K562 (cell line): ENCODE data around the gene TOX2. TPM values are rescaled to one million over a fixed set of nuclear protein-coding genes. Genes with fewer than 3 reads are reported as not detected.

Source experiments
- ATAC-seq: fragments of 200-7000 bp; cut with Tn5 transposase; 3 replicates; pipeline ENCODE4 v1.9.1; 2020; ENCODE audit warnings: moderate library complexity
- BruUV-seq: library from RNA; stranded (reverse); fragments of 400-500 nt; replicated peaks from 2 replicates; lab custom pipeline; 2021; lab: Mats Ljungman, UMichigan
- CTCF ChIA-PET: fragments of 300-600 bp; formaldehyde crosslinking; extraction: SDS; loops from one replicate; lab custom pipeline; 2021; ENCODE audit warnings: low intra/inter-chr PET ratio; lab: Yijun Ruan, JAX
- POLR2A ChIA-PET: fragments of 300-600, 350-650 bp; sonication (Branson Sonifier 250); formaldehyde crosslinking; extraction: SDS; loops from one replicate; lab custom pipeline; 2021; ENCODE audit warnings: antibody characterized with exemption, inconsistent platforms; lab: Yijun Ruan, JAX
- DNase-seq, 4 experiments: peaks; one replicate each; pipeline versions ENCODE4 v3.0.0 to v3.0.0-alpha.2; 2011 to 2018; ENCODE audit warnings: low spot score in 3 of 4, mixed read lengths in 3 of 4; ENCODE audit errors: extremely low read depth in 1 of 4
- FAIRE-seq: peaks from 2 replicates; lab custom pipeline; 2011; peaks lifted over from hg19 to GRCh38; lab: Jason Lieb, UNC
- H2AFZ ChIP-seq: 2 replicates; pipeline ENCODE4 v1.6.0; 2011; ENCODE audit warnings: low read depth, low read length, control low read depth, inconsistent platforms
- H3K27ac ChIP-seq: fragments of 200-600 bp; 3 replicates; pipeline ENCODE4 v1.8.0; 2011; ENCODE audit warnings: low read depth, mild to moderate bottlenecking, control low read depth, inconsistent platforms, low read length, moderate library complexity, mixed read lengths; ENCODE audit errors: extremely low read depth
- H3K27me3 ChIP-seq, 2 experiments: fragments of 300-600 bp in 1 of 2; 2 replicates in 1 of 2; 3 replicates in 1 of 2; pipeline versions ENCODE4 v1.6.0 to v1.8.0; 2011; ENCODE audit warnings: inconsistent platforms in 2 of 2, low read length in 2 of 2, mild to moderate bottlenecking in 1 of 2, mixed read lengths in 1 of 2, moderate library complexity in 1 of 2; ENCODE audit not compliant: control insufficient read depth in 2 of 2, insufficient read depth in 2 of 2
- H3K36me3 ChIP-seq: fragments of 300-600 bp; 3 replicates; pipeline ENCODE4 v1.8.0; 2011; ENCODE audit warnings: mild to moderate bottlenecking, low read length, inconsistent platforms; ENCODE audit not compliant: control insufficient read depth, insufficient read depth
- H3K4me1 ChIP-seq, 2 experiments: fragments of 200-600 bp in 1 of 2; replicated peaks in 1 of 2; 2 replicates in 1 of 2; 3 replicates in 1 of 2; pipeline versions ENCODE4 v1.5.1 to v1.8.0; 2011; ENCODE audit warnings: inconsistent platforms in 2 of 2, low read length in 2 of 2, mild to moderate bottlenecking in 1 of 2, mixed read lengths in 1 of 2, moderate library complexity in 1 of 2; ENCODE audit not compliant: control insufficient read depth in 2 of 2, insufficient read depth in 2 of 2
- H3K4me2 ChIP-seq: 2 replicates; pipeline ENCODE4 v1.6.1; 2011; ENCODE audit warnings: low read length, control low read depth, inconsistent platforms, mixed read lengths; ENCODE audit not compliant: insufficient read depth
- H3K4me3 ChIP-seq: fragments of 200-600 bp; sonication (generic), shearing (Covaris generic); 2 replicates; pipeline ENCODE4 v1.5.1; 2016; ENCODE audit warnings: control low read depth, inconsistent platforms
- H3K79me2 ChIP-seq: fragments of 200-600 bp; 3 replicates; pipeline ENCODE4 v1.8.0; 2011; ENCODE audit warnings: low read length, inconsistent platforms; ENCODE audit not compliant: control insufficient read depth, insufficient read depth
- H3K9ac ChIP-seq, 2 experiments: 2 replicates each; pipeline versions ENCODE4 v1.6.0 to v1.6.1; 2011; ENCODE audit warnings: low read depth in 2 of 2, low read length in 2 of 2, control low read depth in 1 of 2, inconsistent platforms in 1 of 2, mild to moderate bottlenecking in 1 of 2, mixed read lengths in 1 of 2; ENCODE audit not compliant: insufficient read depth in 1 of 2
- H3K9me1 ChIP-seq: one replicate; pipeline ENCODE4 v1.6.0; 2011; ENCODE audit warnings: inconsistent platforms, mild to moderate bottlenecking, low read length, moderate library complexity; ENCODE audit not compliant: control insufficient read depth, insufficient read depth
- H3K9me3 ChIP-seq: replicated peaks from 2 replicates; pipeline ENCODE4 v1.5.1; 2011; ENCODE audit warnings: low read depth, low read length, inconsistent platforms; ENCODE audit not compliant: control insufficient read depth, insufficient read depth
- H4K20me1 ChIP-seq: replicated peaks from 2 replicates; pipeline ENCODE4 v1.6.1; 2011; ENCODE audit warnings: low read length, inconsistent platforms, mixed read lengths; ENCODE audit not compliant: control insufficient read depth, insufficient read depth
- ELF4 ChIP-seq: fragments of 450-650 bp; formaldehyde crosslinking; IDR thresholded peaks from 2 replicates; pipeline ENCODE4 v1.4.0; 2022; ENCODE audit warnings: missing genetic modification characterization
- GATAD2B ChIP-seq: fragments of 450-650 bp; IDR thresholded peaks from 2 replicates; pipeline ENCODE4 v1.6.1; 2017; ENCODE audit warnings: mild to moderate bottlenecking, borderline replicate concordance
- LEF1 ChIP-seq: fragments of 450-650 bp; IDR thresholded peaks from 2 replicates; pipeline ENCODE4 v1.6.1; 2016; ENCODE audit warnings: mild to moderate bottlenecking
- MAFG ChIP-seq: fragments of 450-650 bp; conservative IDR thresholded peaks from 2 replicates; pipeline ENCODE4 v1.6.1; 2016; ENCODE audit warnings: missing genetic modification characterization, missing compliant biosample characterization
- NBN ChIP-seq: fragments of 450-650 bp; IDR thresholded peaks from 2 replicates; pipeline ENCODE4 v1.6.1; 2016; ENCODE audit warnings: low read depth, mild to moderate bottlenecking
- THRAP3 ChIP-seq: fragments of 450-650 bp; IDR thresholded peaks from 2 replicates; pipeline ENCODE4 v1.6.1; 2016; ENCODE audit warnings: mild to moderate bottlenecking, inconsistent platforms, borderline replicate concordance
- ZNF431 ChIP-seq: sonication (generic); formaldehyde crosslinking; IDR thresholded peaks from 2 replicates; pipeline ENCODE4 v1.8.0; 2022; ENCODE audit warnings: mild to moderate bottlenecking, missing genetic modification reagents
- WGBS: fragments of 100-300 bp; shearing (Covaris generic); methylation state at CpG from one replicate; pipeline ENCODE4 v1.1.6; 2016; ENCODE audit warnings: low coverage, mixed read lengths; ENCODE audit not compliant: insufficient coverage; ENCODE audit errors: missing lambda C conversion rate; 5-methylcytosine and 5-hydroxymethylcytosine counted together
- in situ Hi-C: fragments of 300-500 bp; cut with MboI; formaldehyde crosslinking; loops from 4 replicates; pipeline ENCODE4 v1.15.0; 2018; ENCODE audit warnings: inconsistent platforms, mixed read lengths
- intact Hi-C: fragments of 100-400 bp; cut with micrococcal nuclease; formaldehyde crosslinking; loops from 2 replicates; pipeline ENCODE4 v1.14.2; 2022
- polyA plus RNA-seq, 8 experiments: library from polyadenylated mRNA; depleted of rRNA in 4 of 8; stranded (reverse) in 5 of 8; unstranded in 3 of 8; fragments of >200 nt; fragmentation: Nextera tagmentation in 2 of 8; fragmentation: Illumina TruSeq in 1 of 8; extraction: Ambion mirVana in 2 of 8; extraction: Trizol in 1 of 8; gene quantifications; 2 replicates each; pipeline versions ENCODE4 v1.2.1 to v1.2.3, GENCODE V29; 2011 to 2014; ENCODE audit warnings: inconsistent platforms in 1 of 8, missing spikeins in 1 of 8
- total RNA-seq, 7 experiments: library from RNA; depleted of rRNA in 6 of 7; stranded (reverse); fragments of >200 nt in 6 of 7; fragmentation: Illumina TruSeq in 2 of 7; extraction: Trizol in 2 of 7; gene quantifications; 2 replicates each; pipeline versions ENCODE4 v1.2.1 to v1.2.3, GENCODE V29; 2011 to 2021; ENCODE audit warnings: low replicate concordance in 1 of 7
- TF ChIP-seq, protein P1 (sequence below): fragments of 200-800 bp; sonication (Bioruptor generic); IDR thresholded peaks from 2 replicates; pipeline ENCODE4 v1.6.1; 2016; ENCODE audit warnings: missing genetic modification characterization, missing compliant biosample characterization
- TF ChIP-seq, protein P2 (sequence below), 2 experiments: fragments of 450-650 bp in 1 of 2; sonication (generic) in 1 of 2; formaldehyde crosslinking in 1 of 2; IDR thresholded peaks; 2 replicates each; pipeline versions ENCODE4 v1.7.1 to v1.9.0; 2016 to 2022; ENCODE audit warnings: inconsistent platforms in 1 of 2, mild to moderate bottlenecking in 1 of 2, missing genetic modification reagents in 1 of 2

The TOX2 gene
- total and polyA plus RNA-seq, 9 of the 15 experiments (the other 6 are each of a cell fraction or from before 2014, with no cell fraction given), result not detected

DNA sequence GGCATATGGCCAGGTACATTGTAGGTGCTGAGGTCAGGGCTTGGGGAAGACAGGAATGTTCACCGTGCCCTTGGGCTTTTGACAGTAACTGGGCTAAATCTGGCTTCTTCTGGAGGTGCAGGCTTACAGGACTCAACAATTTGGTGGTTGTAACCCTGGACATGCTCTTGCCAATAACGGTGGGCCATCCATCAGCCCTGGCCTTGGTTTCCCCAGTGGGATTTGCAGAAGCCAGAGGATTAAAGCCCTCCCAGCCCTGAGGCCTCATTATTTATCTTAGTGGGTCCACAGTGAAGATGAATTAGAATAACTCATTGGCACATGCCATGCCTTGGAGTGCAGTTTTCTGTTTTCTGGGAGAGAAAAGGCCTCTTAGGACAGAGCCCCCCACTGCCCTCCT lies 44.0 kb downstream of the TOX2 start:
- intact Hi-C loops, result no loop called here
- Histone ChIP-seq H3K4me2 (no peak overlapping the region), H3K9me1 (no peaks in the 10 kb centered on the region), H3K27me3 (peaks cover 3 to 49% of the 10 kb centered on the region in 2 experiments; a peak in 2 of 5 replicates), H3K27ac (no peak overlapping the region), H3K9me3 (no peaks in the 10 kb centered on the region), H4K20me1 (no peaks in the 10 kb centered on the region), H3K36me3 (no peaks in the 10 kb centered on the region), H3K9ac (no peak overlapping the region), H3K4me3 (no peak overlapping the region), H3K4me1 (peaks cover 0 to 13% of the 10 kb centered on the region in 2 experiments; a peak in 3 of 5 replicates), H3K79me2 (no peaks in the 10 kb centered on the region), H2AFZ (no peak overlapping the region)
- ATAC-seq (no peak), FAIRE-seq (no peak), DNase-seq (no peak)
- CTCF ChIA-PET, result no interaction called here
- POLR2A ChIA-PET, result no interaction called here
- in situ Hi-C loops, result no loop called here
- WGBS, result 0% methylated on average over 2 of the region's 2 CpGs
- no TSS peak for BruUV-seq
- TF ChIP-seq MAFG (tag), result no peak
- TF ChIP-seq, protein P1, sequence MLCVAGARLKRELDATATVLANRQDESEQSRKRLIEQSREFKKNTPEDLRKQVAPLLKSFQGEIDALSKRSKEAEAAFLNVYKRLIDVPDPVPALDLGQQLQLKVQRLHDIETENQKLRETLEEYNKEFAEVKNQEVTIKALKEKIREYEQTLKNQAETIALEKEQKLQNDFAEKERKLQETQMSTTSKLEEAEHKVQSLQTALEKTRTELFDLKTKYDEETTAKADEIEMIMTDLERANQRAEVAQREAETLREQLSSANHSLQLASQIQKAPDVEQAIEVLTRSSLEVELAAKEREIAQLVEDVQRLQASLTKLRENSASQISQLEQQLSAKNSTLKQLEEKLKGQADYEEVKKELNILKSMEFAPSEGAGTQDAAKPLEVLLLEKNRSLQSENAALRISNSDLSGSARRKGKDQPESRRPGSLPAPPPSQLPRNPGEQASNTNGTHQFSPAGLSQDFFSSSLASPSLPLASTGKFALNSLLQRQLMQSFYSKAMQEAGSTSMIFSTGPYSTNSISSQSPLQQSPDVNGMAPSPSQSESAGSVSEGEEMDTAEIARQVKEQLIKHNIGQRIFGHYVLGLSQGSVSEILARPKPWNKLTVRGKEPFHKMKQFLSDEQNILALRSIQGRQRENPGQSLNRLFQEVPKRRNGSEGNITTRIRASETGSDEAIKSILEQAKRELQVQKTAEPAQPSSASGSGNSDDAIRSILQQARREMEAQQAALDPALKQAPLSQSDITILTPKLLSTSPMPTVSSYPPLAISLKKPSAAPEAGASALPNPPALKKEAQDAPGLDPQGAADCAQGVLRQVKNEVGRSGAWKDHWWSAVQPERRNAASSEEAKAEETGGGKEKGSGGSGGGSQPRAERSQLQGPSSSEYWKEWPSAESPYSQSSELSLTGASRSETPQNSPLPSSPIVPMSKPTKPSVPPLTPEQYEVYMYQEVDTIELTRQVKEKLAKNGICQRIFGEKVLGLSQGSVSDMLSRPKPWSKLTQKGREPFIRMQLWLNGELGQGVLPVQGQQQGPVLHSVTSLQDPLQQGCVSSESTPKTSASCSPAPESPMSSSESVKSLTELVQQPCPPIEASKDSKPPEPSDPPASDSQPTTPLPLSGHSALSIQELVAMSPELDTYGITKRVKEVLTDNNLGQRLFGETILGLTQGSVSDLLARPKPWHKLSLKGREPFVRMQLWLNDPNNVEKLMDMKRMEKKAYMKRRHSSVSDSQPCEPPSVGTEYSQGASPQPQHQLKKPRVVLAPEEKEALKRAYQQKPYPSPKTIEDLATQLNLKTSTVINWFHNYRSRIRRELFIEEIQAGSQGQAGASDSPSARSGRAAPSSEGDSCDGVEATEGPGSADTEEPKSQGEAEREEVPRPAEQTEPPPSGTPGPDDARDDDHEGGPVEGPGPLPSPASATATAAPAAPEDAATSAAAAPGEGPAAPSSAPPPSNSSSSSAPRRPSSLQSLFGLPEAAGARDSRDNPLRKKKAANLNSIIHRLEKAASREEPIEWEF (CRISPR knock-in tag), result no peak
- no peak for TF ChIP-seq GATAD2B
- TF ChIP-seq NBN, result no peak
- TF ChIP-seq, protein P2, sequence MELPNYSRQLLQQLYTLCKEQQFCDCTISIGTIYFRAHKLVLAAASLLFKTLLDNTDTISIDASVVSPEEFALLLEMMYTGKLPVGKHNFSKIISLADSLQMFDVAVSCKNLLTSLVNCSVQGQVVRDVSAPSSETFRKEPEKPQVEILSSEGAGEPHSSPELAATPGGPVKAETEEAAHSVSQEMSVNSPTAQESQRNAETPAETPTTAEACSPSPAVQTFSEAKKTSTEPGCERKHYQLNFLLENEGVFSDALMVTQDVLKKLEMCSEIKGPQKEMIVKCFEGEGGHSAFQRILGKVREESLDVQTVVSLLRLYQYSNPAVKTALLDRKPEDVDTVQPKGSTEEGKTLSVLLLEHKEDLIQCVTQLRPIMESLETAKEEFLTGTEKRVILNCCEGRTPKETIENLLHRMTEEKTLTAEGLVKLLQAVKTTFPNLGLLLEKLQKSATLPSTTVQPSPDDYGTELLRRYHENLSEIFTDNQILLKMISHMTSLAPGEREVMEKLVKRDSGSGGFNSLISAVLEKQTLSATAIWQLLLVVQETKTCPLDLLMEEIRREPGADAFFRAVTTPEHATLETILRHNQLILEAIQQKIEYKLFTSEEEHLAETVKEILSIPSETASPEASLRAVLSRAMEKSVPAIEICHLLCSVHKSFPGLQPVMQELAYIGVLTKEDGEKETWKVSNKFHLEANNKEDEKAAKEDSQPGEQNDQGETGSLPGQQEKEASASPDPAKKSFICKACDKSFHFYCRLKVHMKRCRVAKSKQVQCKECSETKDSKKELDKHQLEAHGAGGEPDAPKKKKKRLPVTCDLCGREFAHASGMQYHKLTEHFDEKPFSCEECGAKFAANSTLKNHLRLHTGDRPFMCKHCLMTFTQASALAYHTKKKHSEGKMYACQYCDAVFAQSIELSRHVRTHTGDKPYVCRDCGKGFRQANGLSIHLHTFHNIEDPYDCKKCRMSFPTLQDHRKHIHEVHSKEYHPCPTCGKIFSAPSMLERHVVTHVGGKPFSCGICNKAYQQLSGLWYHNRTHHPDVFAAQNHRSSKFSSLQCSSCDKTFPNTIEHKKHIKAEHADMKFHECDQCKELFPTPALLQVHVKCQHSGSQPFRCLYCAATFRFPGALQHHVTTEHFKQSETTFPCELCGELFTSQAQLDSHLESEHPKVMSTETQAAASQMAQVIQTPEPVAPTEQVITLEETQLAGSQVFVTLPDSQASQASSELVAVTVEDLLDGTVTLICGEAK (IDR thresholded peaks at IDR 0.05), result no peak
- TF ChIP-seq, protein P2 (CRISPR knock-in tag; IDR thresholded peaks at IDR 0.05), result no peak
- no peak for TF ChIP-seq ELF4 (CRISPR knock-in tag)
- no peak for TF ChIP-seq THRAP3
- TF ChIP-seq LEF1, result no peak
- TF ChIP-seq ZNF431 (CRISPR knock-in tag), result no peak
